Transverse colon (tissue), 3 donors: Measurements from ENCODE around the gene TWSG1.

Experiments used
- POLR2A ChIP-seq: fragments of 450-650 bp; IDR thresholded peaks from one replicate; pipeline ENCODE4 v1.6.1; 2016; ENCODE audit warnings: antibody characterized with exemption, mild to moderate bottlenecking, moderate library complexity
- TF ChIP-seq, protein P1 (sequence below), 5 experiments: fragments of 200-600 bp in 3 of 5; fragments of 450-650 bp in 2 of 5; sonication (generic) in 3 of 5; IDR thresholded peaks; 1 replicate in 2 of 5; 2 replicates in 3 of 5; pipeline ENCODE4 v1.5.1; 2016 to 2017; ENCODE audit warnings: antibody characterized with exemption in 5 of 5, inconsistent platforms in 3 of 5, mild to moderate bottlenecking in 2 of 5, moderate library complexity in 1 of 5

DNA sequence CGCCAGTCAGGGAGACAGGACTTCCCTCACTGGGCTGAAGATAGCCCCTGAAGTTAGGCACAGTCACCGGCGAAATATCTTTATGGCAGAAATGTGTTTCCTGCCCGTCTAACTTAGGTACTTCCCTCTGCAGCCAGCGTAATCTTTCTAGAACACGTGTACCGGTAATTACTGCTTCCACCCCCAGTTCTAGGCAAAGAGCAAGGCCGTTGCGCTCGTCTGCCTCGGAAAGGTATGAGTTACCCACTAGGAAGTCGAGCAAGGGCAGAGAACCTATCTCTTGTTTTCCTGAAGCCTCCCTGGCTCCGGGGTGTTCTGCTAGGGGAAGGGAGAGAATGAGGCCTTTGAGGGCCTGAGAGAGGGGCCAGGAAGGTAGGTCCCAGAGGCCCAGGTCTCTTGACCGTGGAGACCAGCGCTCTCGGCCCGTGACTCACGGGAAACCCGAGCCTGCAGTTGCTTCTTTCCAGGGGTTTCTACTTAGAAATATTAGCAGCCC lies 70.0 kb downstream of the TWSG1 start:
- no peak for TF ChIP-seq POLR2A
- TF ChIP-seq, protein P1, sequence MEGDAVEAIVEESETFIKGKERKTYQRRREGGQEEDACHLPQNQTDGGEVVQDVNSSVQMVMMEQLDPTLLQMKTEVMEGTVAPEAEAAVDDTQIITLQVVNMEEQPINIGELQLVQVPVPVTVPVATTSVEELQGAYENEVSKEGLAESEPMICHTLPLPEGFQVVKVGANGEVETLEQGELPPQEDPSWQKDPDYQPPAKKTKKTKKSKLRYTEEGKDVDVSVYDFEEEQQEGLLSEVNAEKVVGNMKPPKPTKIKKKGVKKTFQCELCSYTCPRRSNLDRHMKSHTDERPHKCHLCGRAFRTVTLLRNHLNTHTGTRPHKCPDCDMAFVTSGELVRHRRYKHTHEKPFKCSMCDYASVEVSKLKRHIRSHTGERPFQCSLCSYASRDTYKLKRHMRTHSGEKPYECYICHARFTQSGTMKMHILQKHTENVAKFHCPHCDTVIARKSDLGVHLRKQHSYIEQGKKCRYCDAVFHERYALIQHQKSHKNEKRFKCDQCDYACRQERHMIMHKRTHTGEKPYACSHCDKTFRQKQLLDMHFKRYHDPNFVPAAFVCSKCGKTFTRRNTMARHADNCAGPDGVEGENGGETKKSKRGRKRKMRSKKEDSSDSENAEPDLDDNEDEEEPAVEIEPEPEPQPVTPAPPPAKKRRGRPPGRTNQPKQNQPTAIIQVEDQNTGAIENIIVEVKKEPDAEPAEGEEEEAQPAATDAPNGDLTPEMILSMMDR (IDR thresholded peaks at IDR 0.05) = no peak
